ENCODE data around the gene HIVEP3.

- no peak for TF ChIP-seq CTCF (IDR thresholded peaks at IDR 0.05; ENCODE audit: borderline replicate concordance, extremely low read depth, low read length, poor library complexity, severe bottlenecking)
- no peak for TF ChIP-seq EZH2 (IDR thresholded peaks at IDR 0.05; ENCODE audit: borderline replicate concordance, low read depth, low read length, severe bottlenecking)
Observed at GRCh38 chr1:41762777-41763176, 155.9 kb downstream of the HIVEP3 start.

Data from DND-41 (cell line).